GM23338 (cell line): Measurements from ENCODE around the gene HSPA12A. TPM values are rescaled to one million over a fixed set of nuclear protein-coding genes. Genes with fewer than 3 reads are reported as not detected.

ENCODE experiments used
- ATAC-seq: fragments of 200-7000 bp; cut with Tn5 transposase; 3 replicates; pipeline ENCODE4 v1.9.1; 2020
- DNase-seq: peaks from one replicate; pipeline ENCODE4 v3.0.0-alpha.2; 2015; ENCODE audit warnings: low spot score
- H2AFZ ChIP-seq: fragments of 200-600 bp; sonication (generic); 2 replicates; pipeline ENCODE4 v1.8.0; 2016; ENCODE audit warnings: antibody characterized with exemption, mild to moderate bottlenecking, moderate library complexity
- H3F3A ChIP-seq: fragments of 200-600 bp; sonication (generic); replicated peaks from 2 replicates; pipeline ENCODE4 v1.8.0; 2017; ENCODE audit warnings: antibody characterized with exemption, mixed run types, low read depth
- H3K27ac ChIP-seq: fragments of 200-600 bp; sonication (generic); 2 replicates; pipeline ENCODE4 v1.6.1; 2016; ENCODE audit warnings: low read depth
- H3K27me3 ChIP-seq: fragments of 200-600 bp; sonication (generic); 2 replicates; pipeline ENCODE4 v1.8.0; 2016; ENCODE audit warnings: mild to moderate bottlenecking, mixed run types, moderate library complexity; ENCODE audit not compliant: insufficient read depth
- H3K36me3 ChIP-seq: fragments of 200-600 bp; sonication (generic); 2 replicates; pipeline ENCODE4 v1.8.0; 2016; ENCODE audit warnings: mild to moderate bottlenecking; ENCODE audit not compliant: insufficient read depth
- H3K4me1 ChIP-seq: fragments of 200-600 bp; sonication (generic); 2 replicates; pipeline ENCODE4 v1.8.0; 2016; ENCODE audit warnings: mild to moderate bottlenecking, moderate library complexity; ENCODE audit not compliant: insufficient read depth
- H3K4me2 ChIP-seq: fragments of 200-600 bp; sonication (generic); 2 replicates; pipeline ENCODE4 v1.7.1; 2017; ENCODE audit warnings: mixed run types
- H3K4me3 ChIP-seq: fragments of 200-600 bp; sonication (generic); 2 replicates; pipeline ENCODE4 v1.6.1; 2016; ENCODE audit warnings: mixed run types
- H3K79me2 ChIP-seq: fragments of 200-600 bp; sonication (generic); replicated peaks from 2 replicates; pipeline ENCODE4 v1.8.0; 2017; ENCODE audit warnings: mild to moderate bottlenecking; ENCODE audit not compliant: insufficient read depth
- H3K9me2 ChIP-seq: fragments of 200-600 bp; sonication (generic); 2 replicates; pipeline ENCODE4 v1.8.0; 2017; ENCODE audit not compliant: insufficient read depth
- H4K20me1 ChIP-seq: fragments of 200-600 bp; sonication (generic); replicated peaks from 2 replicates; pipeline ENCODE4 v1.8.0; 2017; ENCODE audit warnings: mild to moderate bottlenecking; ENCODE audit not compliant: insufficient read depth
- H3K27ac Mint-ChIP-seq: 2 replicates; pipeline ENCODE4 v1.8.0; 2020; ENCODE audit warnings: inconsistent platforms, mild to moderate bottlenecking, moderate library complexity, mixed read lengths
- H3K27me3 Mint-ChIP-seq: 3 replicates; pipeline ENCODE4 v1.8.0; 2022; ENCODE audit warnings: low read depth, mild to moderate bottlenecking, moderate library complexity, mixed read lengths, inconsistent platforms; ENCODE audit not compliant: insufficient read depth, poor library complexity
- H3K36me3 Mint-ChIP-seq: 3 replicates; pipeline ENCODE4 v1.8.0; 2021; ENCODE audit warnings: low read depth, mild to moderate bottlenecking, inconsistent platforms, moderate library complexity, mixed read lengths
- H3K4me1 Mint-ChIP-seq: 3 replicates; pipeline ENCODE4 v1.8.0; 2020; ENCODE audit warnings: mild to moderate bottlenecking, inconsistent platforms, mixed read lengths
- H3K4me3 Mint-ChIP-seq: 3 replicates; pipeline ENCODE4 v1.8.0; 2021; ENCODE audit warnings: moderate library complexity, mild to moderate bottlenecking, inconsistent platforms, mixed read lengths
- H3K9me3 Mint-ChIP-seq: 3 replicates; pipeline ENCODE4 v1.8.0; 2020; ENCODE audit warnings: moderate library complexity, mild to moderate bottlenecking, inconsistent platforms, mixed read lengths
- CREB1 ChIP-seq: fragments of 250-450 bp; sonication (Bioruptor Pico); IDR thresholded peaks from 2 replicates; pipeline ENCODE4 v1.5.0; 2020; ENCODE audit warnings: low read depth, mild to moderate bottlenecking, moderate library complexity
- ETS1 ChIP-seq: IDR thresholded peaks from 2 replicates; pipeline ENCODE4 v1.6.1; 2016; ENCODE audit warnings: antibody characterized with exemption
- EZH2phosphoT487 ChIP-seq: fragments of 200-600 bp; sonication (generic); IDR thresholded peaks from one replicate; pipeline ENCODE4 v1.8.1; 2018; ENCODE audit warnings: antibody characterized with exemption; ENCODE audit not compliant: unreplicated experiment
- JUNB ChIP-seq: IDR thresholded peaks from one replicate; pipeline ENCODE4 v1.6.1; 2016; ENCODE audit warnings: antibody characterized with exemption; ENCODE audit not compliant: unreplicated experiment
- NANOG ChIP-seq: IDR thresholded peaks from 2 replicates; pipeline ENCODE4 v1.6.1; 2016; ENCODE audit warnings: antibody characterized with exemption, borderline replicate concordance
- POLR2AphosphoS5 ChIP-seq: IDR thresholded peaks from 2 replicates; pipeline ENCODE4 v1.6.1; 2016; ENCODE audit warnings: antibody characterized with exemption, low read depth
- REST ChIP-seq: IDR thresholded peaks from one replicate; pipeline ENCODE4 v1.6.1; 2018; ENCODE audit warnings: antibody characterized with exemption; ENCODE audit not compliant: unreplicated experiment
- ZNF114 ChIP-seq: fragments of 250-450 bp; sonication (Bioruptor Pico); IDR thresholded peaks from 2 replicates; pipeline ENCODE4 v1.5.0; 2020; ENCODE audit warnings: mild to moderate bottlenecking, moderate library complexity
- ZNF331 ChIP-seq: fragments of 250-450 bp; sonication (Bioruptor Pico); IDR thresholded peaks from 2 replicates; pipeline ENCODE4 v1.5.0; 2020; ENCODE audit warnings: low read depth, mild to moderate bottlenecking, moderate library complexity
- ZNF462 ChIP-seq: fragments of 250-450 bp; sonication (Bioruptor Pico); IDR thresholded peaks from 2 replicates; pipeline ENCODE4 v1.5.0; 2020; ENCODE audit warnings: mild to moderate bottlenecking, moderate library complexity
- polyA plus RNA-seq: library from polyadenylated mRNA; unstranded; fragments of >200 nt; fragmentation: Nextera tagmentation; extraction: Ambion mirVana; gene quantifications from 2 replicates; pipeline ENCODE4 v1.2.1, GENCODE V29; 2016
- total RNA-seq: library from RNA; depleted of rRNA; stranded (reverse); fragments of >200 nt; shearing (Covaris generic); gene quantifications from 2 replicates; pipeline ENCODE4 v1.2.3, GENCODE V29; 2014

The HSPA12A gene
- total and polyA plus RNA-seq, 2 experiments from 2014 or later = 4.4 to 6.3 TPM

GRCh38 chr10:116720241-116720643 is 22.1 kb downstream of the HSPA12A start (continued):
- TF ChIP-seq ZNF462 (CRISPR knock-in tag) (no peak), NANOG (no peak), ZNF331 (CRISPR knock-in tag) (no peak), CREB1 (no peak)

GRCh38 chr10:116719804-116720203 is 22.6 kb downstream of the HSPA12A start:
- no peaks in the 10 kb centered on the region for H3K79me2 ChIP-seq
- no peak for ATAC-seq
- H4K20me1 ChIP-seq = no peaks in the 10 kb centered on the region
- H3K4me3 ChIP-seq = no peak overlapping the region
- no peaks in the 10 kb centered on the region for H3K36me3 ChIP-seq
- H3K4me3 Mint-ChIP-seq = no peak overlapping the region
- peaks cover 14% of the 10 kb centered on the region for H3K4me1 Mint-ChIP-seq
- no peaks in the 10 kb centered on the region for H3K36me3 Mint-ChIP-seq
- H3K27ac Mint-ChIP-seq = no peak overlapping the region
- H3K27ac ChIP-seq = no peak overlapping the region
- H3K9me3 Mint-ChIP-seq = no peaks in the 10 kb centered on the region
- H3K4me1 ChIP-seq = no peaks in the 10 kb centered on the region
- no peak overlapping the region for H2AFZ ChIP-seq
- H3K9me2 ChIP-seq = no peaks in the 10 kb centered on the region
- no peaks in the 10 kb centered on the region for H3F3A ChIP-seq
- no peak overlapping the region for H3K4me2 ChIP-seq
- DNase-seq = no peak
- H3K27me3 ChIP-seq = no peaks in the 10 kb centered on the region
- peaks cover 2% of the 10 kb centered on the region for H3K27me3 Mint-ChIP-seq
- no peak for TF ChIP-seq POLR2AphosphoS5
- TF ChIP-seq EZH2phosphoT487 = no peak
- no peak for TF ChIP-seq ETS1
- no peak for TF ChIP-seq ZNF114 (CRISPR knock-in tag)
- no peak for TF ChIP-seq REST
- no peak for TF ChIP-seq CREB1
- TF ChIP-seq JUNB = no peak
